Sciatic nerve (tissue), 2 donors: ENCODE results near the gene ZNF888. TPM values are rescaled to one million over a fixed set of nuclear protein-coding genes. Genes with fewer than 3 reads are reported as not detected.
"Not testable (repeated sequence)": the region's sequence is repeated elsewhere in the genome, so short reads cannot be mapped to it uniquely, and the experiment has no call there.

Source experiments
- ATAC-seq: fragments of 200-7000 bp; cut with Tn5 transposase; one replicate; pipeline ENCODE4 v1.9.1; 2020; ENCODE audit warnings: mild to moderate bottlenecking, moderate library complexity
- DNase-seq: peaks from one replicate; pipeline ENCODE4 v3.0.0-alpha.2; 2020; ENCODE audit warnings: low spot score
- intact Hi-C: fragments of 100-400 bp; cut with DNase I; formaldehyde crosslinking; loops from one replicate; pipeline ENCODE4 v1.14.2; 2022
- total RNA-seq: library from RNA; stranded (reverse); fragmentation: NEBNext Ultra II Directional; extraction: Animal tissue kit (Norgen Biotek cat#: 25700); gene quantifications from one replicate; pipeline ENCODE4 v1.2.1, GENCODE V29; 2021
- donor health status: DM: no; HTN: no; CAD: no.
- donor health status: DM: no; HTN: no; CAD: no.

The ZNF888 gene
- 4.8 TPM for total RNA-seq

DNA sequence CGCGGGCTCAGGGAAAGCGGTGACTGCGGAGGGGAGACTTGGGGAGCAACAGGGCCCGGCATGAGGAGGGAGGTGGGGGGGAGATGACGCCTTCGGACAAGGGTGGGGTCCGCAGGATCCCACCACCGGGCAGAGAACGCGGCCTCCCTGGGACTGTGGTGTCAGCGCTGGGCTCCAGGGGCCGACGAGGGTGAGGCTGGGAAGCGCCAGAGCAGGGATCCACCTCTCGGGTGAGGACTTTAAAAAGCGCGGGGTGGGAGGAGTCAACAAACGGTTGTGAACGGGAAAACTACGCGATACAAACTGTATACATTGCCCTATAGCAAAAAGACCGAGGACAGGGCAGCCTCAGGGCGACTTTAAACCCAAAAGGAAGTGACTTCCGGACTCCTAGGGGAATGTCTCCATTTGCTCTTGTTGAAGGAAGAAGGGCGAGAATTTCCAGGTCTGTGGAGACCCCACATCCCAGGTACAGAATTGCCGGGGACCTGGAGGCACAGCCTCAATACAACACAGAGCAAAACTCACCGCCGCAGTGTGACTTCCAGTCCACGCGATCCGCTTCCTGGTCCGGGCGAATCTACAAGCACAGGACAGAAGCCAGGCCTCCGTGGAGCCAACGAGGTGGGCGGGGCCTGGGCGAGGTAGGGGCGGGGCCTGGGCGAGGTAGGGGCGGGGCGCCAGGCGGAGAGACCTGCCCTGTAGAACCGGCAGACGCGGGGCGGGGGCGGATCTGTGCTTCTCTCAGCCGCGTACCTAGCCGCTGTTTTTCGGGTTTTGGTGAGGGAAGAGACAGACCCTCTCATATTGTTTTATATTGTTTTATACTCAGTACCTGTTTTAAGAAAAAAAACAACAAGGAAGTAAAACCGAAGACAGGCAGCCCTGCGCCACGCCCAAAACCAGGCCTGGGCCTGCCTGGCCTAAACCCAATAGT is at the start of gene ZNF888:
Gene ZNF888, minus strand, starts transcription at position 588 of the 937 bp plus-strand sequence. CDS start 5,555 bp downstream, outside the sequence.
- DNase-seq (peak; percentile 91), ATAC-seq (peak; percentile 98)
- intact Hi-C loops, result no loop called here

DNA sequence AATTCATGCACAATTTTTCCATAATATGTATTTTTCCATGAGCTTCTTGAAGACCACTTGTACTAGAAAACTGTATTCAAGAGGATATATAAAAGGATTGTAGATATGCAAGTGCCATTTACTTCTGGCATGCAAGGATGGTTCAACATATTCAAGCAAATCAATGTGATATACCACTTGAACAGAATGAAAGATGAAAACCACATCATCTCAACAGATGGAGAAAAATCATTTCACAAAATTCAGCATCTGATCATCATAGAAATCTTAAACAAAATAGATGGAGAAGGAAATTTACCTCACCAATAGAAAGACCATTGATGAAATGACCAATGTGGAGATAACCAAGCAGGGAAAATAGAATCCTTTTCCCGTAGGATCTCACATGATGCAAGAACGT is 44.5 kb upstream of the ZNF888 start:
- DNase-seq (no peak), ATAC-seq (no peak)
- intact Hi-C loops, result no loop called here

DNA sequence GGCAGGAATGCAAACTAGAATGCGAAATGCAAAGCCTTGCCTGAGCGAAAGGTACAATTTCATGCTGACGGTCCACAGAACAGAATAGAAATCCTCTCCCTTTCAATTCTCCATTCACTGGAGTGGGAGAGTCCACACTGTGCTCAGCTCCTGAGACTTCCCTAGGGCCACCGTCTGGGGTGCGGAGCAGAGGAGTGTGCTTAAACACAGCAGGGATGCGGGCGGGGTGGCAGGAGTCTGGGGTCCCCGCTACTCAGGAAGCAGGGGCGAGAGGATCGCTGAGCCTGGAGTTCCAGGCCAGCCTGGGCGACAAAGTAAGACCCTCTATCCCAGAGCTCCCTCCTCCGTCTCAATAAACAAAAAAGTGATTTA is 40.0 kb upstream of the ZNF888 start:
- intact Hi-C loops, result no loop called here
- DNase-seq (no peak), ATAC-seq (peak; percentile 53)

DNA sequence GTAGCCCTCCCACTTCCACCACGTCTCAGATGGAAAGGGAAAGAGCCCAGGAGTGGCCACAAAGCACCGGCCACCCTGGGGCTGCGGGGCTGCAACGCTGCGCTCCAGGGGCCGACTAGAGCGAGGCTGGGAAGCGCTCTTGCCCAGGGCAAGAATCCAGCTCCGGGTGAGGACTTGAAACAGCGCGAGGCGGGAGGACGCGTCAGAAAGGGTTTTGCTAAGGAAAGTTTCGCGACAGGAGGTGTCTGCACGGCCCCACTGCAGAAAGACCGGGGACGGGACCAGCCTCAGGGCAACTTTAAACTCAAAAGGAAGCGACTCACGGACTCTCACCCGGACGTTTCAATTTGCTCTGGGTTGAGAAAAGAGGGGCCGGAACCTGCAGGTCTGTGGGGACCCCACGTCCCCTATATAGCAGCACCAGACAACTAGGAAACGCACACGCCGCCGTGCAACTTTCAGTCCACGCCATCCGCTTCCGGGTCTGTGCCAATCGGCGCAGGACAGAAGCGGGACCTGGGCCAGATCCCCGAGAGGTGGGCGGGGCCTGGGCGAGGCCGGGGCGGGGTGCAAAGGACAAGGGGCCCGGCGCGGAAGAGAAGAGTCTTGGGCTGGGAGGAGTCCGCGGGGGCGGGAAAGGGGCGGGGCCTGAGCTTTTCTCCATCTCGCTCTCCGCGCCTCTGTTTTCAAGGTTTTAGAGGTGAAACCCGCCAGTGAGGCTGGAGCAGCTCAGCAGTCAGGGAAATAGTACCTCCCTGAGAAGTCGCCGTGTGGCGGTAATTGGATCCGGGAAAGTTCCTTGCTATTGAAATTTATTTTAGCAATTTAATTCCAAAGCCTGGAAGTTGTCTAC is 39.4 kb upstream of the ZNF888 start, which contains the start of gene ZNF816:
Gene ZNF816, minus strand, starts transcription at position 488 of the 853 bp plus-strand sequence. CDS start 6,792 bp downstream, outside the sequence.
- DNase-seq, result peak; percentile 99
- peak; percentile 100 for ATAC-seq
- intact Hi-C loops, result no loop called here

DNA sequence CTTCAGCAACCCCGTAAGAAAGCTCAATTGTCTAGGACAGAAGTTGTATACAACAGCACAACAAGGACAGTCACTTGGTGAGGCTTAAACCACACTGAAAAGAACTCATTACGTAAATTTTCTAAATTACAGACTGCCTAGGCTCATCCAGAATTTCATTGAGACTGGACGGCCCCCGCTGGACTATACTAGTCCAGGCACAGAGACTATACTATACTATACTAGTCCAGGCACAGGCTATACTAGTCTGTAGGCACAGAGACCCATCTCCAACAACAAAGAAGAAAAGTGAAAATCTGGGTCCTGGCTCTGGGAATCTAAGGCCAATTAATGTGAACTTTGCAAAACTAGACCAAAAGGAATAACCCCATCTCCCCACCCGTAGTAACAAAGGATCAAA is 38.8 kb upstream of the ZNF888 start:
- ATAC-seq (no peak), DNase-seq (no peak)
- intact Hi-C loops, result no loop called here

DNA sequence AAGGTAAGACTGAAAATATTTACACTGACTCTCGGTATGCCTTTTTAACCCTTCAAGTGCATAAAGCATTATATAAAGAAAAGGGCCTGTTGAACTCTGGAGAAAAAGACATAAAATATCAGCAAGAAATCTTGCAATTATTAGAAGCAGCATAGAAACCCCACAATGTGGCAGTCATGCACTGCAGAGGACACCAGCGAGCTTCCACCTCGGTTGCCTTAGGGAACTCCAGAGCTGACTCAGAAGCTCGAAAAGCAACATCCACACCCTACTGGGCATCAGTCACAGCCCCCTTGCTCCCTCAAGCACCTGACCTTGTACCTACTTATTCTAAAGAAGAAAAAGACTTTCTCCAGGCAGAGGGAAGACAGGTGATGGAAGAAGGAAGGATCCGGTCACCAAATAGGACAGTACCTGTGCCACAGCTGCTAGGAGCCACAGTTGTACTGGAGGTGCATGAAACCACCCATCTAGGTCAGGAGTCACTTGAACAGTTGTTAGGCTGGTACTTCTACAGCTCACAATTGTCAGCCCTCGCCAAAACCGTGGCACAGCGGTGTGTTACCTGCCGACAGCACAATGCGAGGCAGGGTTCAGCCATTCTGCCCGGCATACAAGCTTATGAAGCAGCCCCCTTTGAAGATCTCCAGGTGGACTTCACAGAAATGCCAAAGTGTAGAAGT is 36.5 kb upstream of the ZNF888 start:
- no peak for DNase-seq

DNA sequence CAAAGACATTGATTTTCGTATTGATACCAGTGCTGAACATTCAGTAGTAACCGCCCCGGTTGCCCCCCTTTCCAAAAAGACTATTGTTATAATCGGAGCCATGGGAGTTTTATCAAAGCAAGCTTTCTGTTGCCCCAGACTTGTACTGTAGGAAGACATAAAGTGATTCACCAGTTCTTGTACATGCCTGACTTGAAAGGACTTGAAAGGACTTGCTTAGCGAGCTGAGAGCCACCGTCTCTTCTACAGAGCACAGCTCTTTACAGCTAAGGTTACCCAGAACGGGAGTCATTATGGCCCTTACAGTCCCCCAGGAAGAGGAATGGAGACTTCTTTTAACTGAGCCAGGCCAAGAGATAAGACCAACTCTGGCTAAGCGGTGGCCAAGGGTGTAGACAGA is 34.4 kb upstream of the ZNF888 start:
- no peak for ATAC-seq
- intact Hi-C loops, result no loop called here
- DNase-seq, result no peak

More for the DNA sequence above, 36.5 kb upstream of the ZNF888 start:
- no peak for ATAC-seq
- intact Hi-C loops, result no loop called here

DNA sequence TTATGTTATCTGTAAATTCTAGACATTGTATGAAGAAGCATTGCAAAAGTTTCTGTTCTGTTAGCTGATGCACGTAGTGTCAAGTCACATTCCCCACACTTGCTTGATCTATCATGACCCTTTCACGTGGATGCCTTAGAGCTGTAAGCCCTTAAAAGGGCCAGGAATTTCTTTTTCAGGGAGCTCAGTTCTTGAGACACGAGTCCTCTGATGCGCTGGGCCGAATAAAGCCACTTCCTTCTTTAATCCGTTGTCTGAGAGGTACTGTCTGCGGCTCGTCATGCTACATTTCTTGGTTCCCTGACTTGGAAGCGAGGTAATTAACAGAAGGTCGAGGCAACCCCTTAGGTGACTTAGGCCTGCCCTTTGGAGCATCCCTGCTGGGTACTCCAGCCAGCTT is 33.7 kb upstream of the ZNF888 start:
- DNase-seq, result no peak
- intact Hi-C loops, result no loop called here
- ATAC-seq, result no peak

DNA sequence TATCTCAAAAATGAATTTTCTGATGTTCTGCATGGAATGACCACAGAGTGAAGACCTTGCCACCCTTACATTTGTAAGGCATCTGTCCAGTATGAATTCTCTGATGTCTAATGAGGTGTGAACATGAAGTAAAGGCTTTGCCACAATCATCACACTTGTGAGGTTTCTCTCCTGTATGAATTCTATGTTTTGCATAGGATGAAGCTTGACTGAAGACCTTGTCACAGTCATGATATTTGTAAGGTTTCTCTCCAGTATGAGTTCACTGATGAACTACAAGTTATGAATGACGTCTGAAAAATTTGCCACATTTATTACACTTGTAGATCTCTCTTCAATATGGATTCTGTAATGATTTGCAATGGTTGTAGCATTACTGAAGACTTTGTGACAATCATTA is 26.2 kb upstream of the ZNF888 start:
- intact Hi-C loops, result no loop called here
- DNase-seq (no peak), ATAC-seq (no peak)

DNA sequence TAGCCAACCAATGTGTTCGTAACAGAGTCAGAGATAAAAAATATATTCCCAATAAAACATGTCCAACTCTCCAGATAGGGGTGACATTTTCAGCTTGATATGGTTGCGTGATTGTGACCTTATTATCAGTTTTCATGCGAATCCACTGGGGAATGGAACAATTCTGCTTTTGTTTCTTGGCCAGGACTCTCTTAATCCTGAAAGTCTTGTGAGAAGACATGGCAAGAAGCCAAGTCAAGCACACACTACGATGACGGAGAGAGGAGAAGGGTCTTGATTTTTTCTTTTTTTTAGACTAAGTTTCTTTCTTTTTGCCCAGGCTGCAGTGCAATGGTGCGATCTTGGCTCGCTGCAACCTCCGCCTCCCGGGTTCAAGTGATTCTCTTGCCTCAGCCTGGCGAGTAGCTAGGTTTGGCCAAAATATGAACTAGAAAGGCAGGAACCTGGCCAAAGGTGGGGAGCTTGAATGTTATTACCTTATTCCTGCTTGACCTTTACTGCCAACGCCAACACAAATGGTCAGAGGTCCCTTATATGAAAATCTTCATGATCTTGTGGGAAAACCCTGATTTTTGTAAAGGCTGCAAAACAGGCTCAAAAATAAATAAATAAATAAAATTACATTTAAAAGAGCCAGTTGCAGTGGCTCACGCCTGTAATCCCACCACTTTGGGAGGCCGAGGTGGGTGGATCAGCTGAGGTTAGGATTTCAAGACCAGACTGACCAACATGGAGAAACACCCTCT is 25.0 kb upstream of the ZNF888 start:
- ATAC-seq, result no peak
- intact Hi-C loops, result no loop called here
- no peak for DNase-seq

DNA sequence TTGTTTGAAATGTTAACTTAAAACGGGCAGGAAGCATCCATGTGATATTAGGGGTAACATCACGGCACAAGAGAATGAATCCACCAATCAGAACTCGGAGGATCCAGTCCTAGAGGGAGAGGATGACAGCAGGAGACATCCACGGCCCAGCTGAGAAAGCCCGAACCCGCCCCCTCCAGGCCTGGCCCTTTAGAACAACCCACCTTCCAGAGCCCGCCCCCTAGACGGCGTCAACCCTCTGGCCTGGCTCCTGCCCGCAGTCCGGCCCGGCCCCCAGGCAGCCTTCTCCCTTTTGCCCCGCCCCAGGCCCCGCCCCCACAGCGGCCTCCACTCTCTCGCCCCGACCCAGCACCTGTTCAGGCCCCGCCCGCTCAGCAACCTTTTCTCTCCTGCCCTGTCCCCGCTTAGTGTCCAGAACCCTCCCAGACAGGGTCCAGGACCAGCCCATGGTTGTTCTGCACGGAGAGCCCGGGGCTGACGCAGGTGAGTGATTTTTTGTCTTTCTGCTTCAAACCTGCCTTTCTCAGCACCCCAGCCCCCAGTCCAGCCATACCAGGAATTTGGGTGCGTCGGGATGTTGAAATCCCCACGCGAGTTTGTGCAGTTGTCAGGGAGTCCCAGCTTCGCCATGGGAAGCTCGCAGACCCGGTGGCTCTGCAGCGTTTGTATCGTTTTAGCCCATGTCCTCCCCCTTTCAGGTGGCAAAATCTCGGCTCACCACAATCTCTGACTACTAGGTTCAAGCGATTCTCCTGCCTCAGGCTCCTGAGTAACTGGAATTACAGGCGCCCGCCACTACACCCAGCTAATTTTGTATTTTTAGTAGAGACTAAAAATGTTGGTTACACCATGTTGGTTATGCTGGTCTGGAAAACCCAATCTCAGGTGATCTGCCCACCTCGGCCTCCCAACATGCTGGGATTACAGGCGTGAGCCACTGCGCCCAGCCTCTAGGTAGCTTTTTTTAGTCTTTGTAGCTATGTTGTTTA is 23.4 kb upstream of the ZNF888 start:
- intact Hi-C loops, result no loop called here
- ATAC-seq (no peak), DNase-seq (no peak)

DNA sequence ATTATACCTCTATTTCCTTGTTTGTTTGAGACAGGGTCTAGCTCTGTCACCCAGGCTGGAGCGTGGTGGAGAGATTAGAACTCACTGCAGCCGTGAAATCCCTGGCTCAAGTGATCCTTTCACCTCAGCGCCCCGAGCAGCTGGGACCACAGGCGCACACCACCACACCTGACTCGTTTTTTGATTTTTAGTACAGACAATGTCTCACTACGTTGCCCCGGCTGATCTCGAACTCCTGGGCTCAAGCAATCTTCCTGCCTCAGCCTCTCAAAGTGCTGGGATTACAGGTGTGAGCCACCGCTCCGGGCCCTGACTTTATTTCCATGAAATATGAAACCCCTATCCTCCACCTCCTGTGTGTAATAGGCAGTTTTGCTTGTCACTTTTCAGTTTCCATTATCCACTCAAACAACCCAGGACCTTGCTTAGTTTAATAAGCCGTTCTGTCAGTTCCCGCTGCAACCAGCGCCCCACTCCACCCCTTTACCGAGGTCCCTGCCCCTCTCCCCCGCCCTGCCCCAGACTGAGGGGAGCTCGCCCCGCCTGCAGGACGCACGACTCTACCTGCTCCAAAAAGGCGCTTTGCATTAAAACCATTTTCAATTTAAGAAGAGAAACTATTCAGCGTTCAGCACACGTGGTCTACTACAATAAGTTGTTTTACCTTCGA is 22.6 kb upstream of the ZNF888 start:
- no peak for ATAC-seq

DNA sequence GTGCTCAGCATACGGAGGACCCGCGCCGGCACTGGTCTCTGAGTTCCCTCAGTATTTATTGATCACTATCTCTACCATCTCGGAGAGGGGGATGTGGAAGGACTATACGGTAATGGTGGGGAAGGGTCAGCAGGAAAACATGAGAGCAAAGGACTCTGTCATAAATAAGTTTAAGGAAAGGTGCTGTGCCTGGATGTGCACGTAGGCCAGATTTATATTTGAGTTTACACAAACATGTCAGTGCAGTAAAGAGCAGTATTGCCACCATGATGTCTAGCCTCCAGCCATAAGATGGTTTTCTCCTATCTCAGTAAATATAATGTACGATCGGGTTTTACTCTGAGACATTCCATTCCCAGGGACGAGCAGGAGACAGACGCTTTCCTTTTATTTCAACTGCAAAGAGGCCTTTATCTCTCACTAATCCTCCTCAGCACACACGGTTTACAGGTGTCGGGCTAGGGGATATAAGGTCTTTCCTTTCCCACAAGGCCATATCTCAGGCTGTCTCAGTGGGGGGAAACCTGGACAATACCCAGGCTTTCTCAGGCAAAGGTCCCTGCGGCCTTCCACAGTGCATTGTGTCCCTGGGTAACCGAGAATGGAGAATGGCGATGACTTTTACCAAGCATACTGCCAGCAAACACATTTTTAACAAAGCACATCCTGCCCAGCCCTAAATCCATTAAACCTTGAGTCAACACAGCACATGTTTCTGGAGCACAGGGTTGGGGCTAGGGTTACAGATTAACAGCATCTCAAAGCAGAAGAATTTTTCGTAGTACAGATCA is 21.7 kb upstream of the ZNF888 start:
- DNase-seq, ATAC-seq, intact Hi-C loops: not testable (repeated sequence)

More for the DNA sequence above, 22.6 kb upstream of the ZNF888 start:
- intact Hi-C loops, result no loop called here
- no peak for DNase-seq

DNA sequence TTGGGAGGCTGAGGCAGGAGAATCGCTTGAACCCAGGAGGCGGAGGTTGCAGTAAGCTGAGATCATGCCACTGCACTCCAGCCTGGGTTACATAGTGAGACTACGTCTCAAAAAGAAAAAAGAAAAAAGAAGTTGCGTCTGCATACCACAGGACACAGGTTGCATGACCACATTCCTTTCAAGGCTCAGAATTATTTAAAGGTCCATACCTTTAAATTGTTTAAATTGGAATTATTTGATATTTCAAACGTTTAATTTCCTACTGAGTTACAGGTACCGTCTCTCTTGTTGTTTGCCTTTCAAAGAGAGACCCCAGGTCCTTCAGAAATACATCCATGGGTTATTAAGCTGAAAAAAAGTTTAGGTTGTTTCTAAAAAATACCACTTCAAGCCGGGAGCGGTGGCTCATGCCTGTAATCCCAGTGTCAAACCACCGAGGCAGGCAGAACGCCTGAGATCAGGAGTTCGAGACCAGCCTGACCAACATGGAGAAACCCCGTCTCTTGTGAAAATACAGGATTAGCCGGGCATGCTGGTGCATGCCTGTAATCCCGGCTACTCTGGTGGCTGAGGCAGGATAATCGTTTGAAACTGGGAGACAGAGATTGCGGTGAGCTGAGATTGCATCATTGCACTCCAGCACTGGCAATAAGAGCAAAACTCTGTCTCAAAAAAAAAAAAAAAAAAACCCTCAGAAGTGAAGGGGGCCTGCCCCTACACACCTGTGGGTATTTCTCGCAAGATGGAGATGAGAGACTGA is 20.8 kb upstream of the ZNF888 start:
- intact Hi-C loops, result no loop called here
- no peak for ATAC-seq
- DNase-seq, result no peak

DNA sequence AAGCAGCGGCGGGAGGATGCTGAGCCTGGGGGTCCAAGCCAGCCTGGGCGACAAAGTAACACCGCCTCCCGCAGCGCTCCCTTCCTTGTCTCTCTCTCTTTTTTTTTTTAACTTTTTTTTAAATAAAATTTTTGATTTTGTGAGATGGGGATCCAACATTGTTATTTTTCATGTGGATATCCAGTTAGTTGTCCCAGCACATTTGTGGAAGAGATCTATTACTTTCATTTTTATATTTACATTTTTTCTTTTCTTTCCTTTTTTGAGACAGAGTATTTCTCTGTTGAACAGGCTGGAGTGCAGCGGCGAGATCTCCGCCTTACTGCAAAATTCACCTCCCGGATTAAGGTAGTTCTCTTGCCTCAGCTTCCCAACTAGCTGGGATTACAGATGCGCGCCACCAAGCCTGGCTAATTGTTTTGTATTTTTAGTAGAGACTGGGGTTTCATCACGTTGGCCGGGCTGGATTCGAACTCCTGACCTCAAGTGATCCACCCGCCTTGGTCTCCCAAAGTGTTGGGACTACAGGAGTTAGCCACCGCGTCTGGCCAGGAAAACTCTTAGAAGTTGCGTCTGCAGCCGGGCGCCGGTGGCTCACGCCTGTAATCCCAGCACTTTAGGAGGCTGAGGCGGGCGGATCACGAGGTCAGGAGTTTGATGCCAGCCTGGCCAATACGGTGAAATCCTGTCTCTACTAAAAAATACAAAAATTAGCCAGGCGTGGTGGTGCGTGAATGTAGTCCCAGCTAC is 20.1 kb upstream of the ZNF888 start:
- DNase-seq (no peak), ATAC-seq (no peak)
- intact Hi-C loops, result no loop called here
